ENCODE data around the gene PDF.
"Not testable (repeated sequence)": the region's sequence is repeated elsewhere in the genome, so short reads cannot be mapped to it uniquely, and the experiment has no call there.

Gene PDF

GRCh38 chr16:69307856-69308255 lies 22.5 kb downstream of the PDF start:
- H3K27ac ChIP-seq, result no peak overlapping the region
- TF ChIP-seq ZFX (IDR thresholded peaks at IDR 0.05; ENCODE audit: borderline replicate concordance) (no peak), CTCF (IDR thresholded peaks at IDR 0.05) (no peak)

- no peak overlapping the region for H3K27ac ChIP-seq
- TF ChIP-seq ZFX (IDR thresholded peaks at IDR 0.05; ENCODE audit: borderline replicate concordance), result no peak
- no peak for TF ChIP-seq CTCF (IDR thresholded peaks at IDR 0.05)
Measured at GRCh38 chr16:69307091-69307490, 23.3 kb downstream of the PDF start.

- TF ChIP-seq CTCF (IDR thresholded peaks at IDR 0.05) (no peak), ZFX (IDR thresholded peaks at IDR 0.05; ENCODE audit: borderline replicate concordance) (no peak)
- no peak overlapping the region for H3K27ac ChIP-seq
Measured at GRCh38 chr16:69306031-69306430, 24.4 kb downstream of the PDF start.

DNA sequence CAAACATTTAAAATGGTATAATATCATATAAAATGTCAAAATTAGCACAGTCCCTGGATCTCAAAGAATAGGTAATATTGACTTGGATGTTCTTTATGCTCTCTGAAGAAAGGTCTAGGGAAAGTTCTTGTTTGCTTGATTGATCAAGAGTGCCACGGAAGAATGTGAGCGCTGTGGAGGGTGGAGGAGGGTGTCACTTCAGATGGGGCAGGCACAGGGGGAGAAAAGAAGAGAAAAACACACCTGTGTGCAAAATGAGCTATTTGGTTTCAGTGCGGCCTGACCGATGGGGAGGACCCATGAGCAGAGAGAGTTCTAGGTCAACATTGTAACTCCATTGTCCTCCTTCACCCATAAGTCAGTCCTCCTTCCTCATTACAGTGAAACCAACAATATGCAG lies 28.1 kb downstream of the PDF start:
- TF ChIP-seq ZFX (IDR thresholded peaks at IDR 0.05; ENCODE audit: borderline replicate concordance) (no peak), CTCF (IDR thresholded peaks at IDR 0.05) (no peak)
- no peak overlapping the region for H3K27ac ChIP-seq

DNA sequence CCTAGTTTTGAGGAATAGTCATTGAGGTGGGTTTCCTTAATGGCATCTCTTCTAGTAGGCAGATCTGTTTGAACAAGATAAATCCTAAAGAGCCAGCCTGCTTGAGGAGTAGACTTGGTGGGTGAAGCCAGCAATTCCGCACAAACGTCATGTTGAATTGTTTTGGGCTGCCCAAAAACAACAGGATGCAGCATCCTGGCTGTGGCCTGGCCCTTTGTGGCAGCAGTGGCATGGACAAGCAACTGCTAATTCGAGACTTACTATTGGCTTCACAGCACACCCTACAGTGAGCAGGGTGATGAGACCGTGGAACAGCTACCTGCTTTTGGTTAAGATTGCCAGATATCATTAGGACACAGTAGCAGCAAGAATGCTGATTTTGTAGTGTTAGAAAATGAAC lies 28.5 kb downstream of the PDF start:
- H3K27ac ChIP-seq, result no peak overlapping the region
- no peak for TF ChIP-seq ZFX (IDR thresholded peaks at IDR 0.05; ENCODE audit: borderline replicate concordance)
- no peak for TF ChIP-seq CTCF (IDR thresholded peaks at IDR 0.05)

GRCh38 chr16:69301187-69301586 lies 29.2 kb downstream of the PDF start:
- no peak overlapping the region for H3K27ac ChIP-seq

DNA sequence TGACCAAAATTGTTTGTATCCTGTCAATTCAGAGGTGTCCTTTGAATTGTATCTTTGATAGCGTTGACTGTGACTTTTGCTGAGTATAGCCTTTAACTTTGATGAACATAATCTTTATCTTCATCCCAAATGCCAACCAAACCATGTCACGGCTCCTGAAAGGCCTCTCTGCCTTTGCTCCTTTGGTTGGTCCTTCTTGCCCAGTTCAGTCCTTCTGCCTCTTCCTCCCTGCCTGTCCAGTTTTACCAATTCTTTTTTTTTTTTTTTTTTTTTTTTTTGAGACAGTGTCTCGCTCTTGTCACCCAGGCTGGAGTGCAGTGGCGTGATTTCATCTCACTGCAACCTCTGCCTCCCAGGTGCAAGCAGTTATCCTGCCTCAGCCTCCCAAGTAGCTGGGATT lies 32.1 kb downstream of the PDF start:
- TF ChIP-seq CTCF (IDR thresholded peaks at IDR 0.05) (no peak), ZFX (IDR thresholded peaks at IDR 0.05; ENCODE audit: borderline replicate concordance) (no peak)
- no peak overlapping the region for H3K27ac ChIP-seq

More at GRCh38 chr16:69301187-69301586, 29.2 kb downstream of the PDF start:
- no peak for TF ChIP-seq ZFX (IDR thresholded peaks at IDR 0.05; ENCODE audit: borderline replicate concordance)
- no peak for TF ChIP-seq CTCF (IDR thresholded peaks at IDR 0.05)

GRCh38 chr16:69296771-69297170 lies 33.6 kb downstream of the PDF start:
- not testable (repeated sequence) for H3K27ac ChIP-seq
